HG03135 (cell line): Measurements from ENCODE around the gene SLC24A4.

Experiments
- ATAC-seq: cut with Tn5 transposase; IDR thresholded peaks from one replicate; pipeline ENCODE4 v1.9.1; 2021; ENCODE audit warnings: mild to moderate bottlenecking, moderate library complexity; ENCODE audit not compliant: unreplicated experiment

Gene SLC24A4

DNA sequence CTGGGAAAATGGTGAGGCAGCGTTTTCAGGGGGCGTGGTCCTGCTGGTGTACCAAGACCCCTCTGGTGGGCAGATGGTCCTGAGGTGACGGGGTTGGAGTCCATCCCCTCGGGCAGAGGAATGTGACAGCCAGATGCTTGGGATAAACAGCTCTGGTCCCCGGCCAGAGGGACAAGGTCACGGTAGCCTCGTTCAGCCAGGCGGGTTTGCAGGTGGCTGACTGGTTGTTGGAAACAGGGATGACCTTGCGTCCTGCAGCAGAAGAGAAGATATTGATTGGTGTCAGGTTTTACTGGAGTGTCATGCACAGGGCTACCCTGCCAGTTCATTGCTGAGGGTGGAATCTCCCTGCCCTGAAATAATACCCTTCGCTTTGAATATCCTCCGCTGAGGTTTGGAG, 43.3 kb downstream of the SLC24A4 start:
- ATAC-seq, result no peak

DNA sequence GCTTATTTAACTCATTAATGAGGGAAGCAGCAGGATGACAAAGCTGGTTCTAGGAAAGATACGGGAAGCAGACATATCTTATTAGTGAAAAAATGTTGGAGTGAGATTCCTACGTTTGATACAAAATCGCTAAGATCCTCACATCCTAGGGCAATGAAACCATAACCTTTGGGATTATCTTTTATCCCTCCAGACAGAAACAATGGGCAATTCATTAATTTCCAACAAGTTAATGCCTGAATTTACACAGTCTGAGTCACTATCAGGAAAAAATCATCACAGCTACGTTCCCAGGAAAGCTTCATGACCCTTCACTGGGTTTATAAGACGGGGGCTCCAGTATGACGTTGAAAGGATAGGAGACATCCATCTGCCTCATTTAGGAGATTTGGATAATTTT, 45.0 kb downstream of the SLC24A4 start:
- ATAC-seq, result no peak

GRCh38 chr14:92369097-92369496, 46.1 kb downstream of the SLC24A4 start:
- no peak for ATAC-seq

GRCh38 chr14:92372230-92372629, 49.3 kb downstream of the SLC24A4 start:
- ATAC-seq, result no peak

DNA sequence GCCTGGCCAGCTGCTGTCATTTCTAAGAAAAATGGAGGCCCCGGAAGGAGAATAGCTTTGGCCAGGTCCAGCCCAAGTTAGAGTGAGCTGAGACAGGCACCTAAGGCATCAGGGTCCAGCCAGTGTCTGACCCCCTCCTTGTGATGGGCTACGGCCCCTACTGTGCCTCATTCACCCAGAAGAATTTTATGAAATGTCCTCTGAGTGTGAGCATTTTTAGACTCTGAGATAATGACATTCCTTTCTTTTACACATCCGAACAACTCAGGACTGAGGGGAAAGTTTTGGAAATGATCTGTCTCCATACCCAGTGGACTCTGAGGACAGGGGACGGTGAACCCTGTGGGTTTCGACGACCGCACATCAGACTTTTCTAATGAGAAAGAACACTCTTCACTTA, 50.4 kb downstream of the SLC24A4 start:
- ATAC-seq, result no peak

DNA sequence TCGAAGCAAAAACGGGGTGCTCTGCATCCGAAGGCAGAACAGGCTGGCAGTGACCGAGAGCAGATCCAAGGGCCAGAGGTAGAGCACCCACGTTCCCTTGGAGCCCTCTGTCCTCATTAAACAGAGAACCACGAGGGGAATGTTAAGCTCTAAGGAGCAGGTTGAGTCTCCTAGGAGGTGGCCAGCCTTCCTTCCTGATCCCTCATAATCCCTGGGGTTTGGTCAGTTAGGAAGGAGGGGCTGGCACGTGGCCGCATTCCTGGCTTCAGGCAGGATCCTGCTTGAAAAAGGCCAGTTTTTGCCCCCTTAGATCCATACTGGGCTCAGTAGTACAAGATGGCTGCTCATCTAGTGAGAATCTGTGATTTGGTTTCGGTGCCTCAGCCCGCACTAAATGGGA, 57.2 kb downstream of the SLC24A4 start:
- ATAC-seq, result no peak

GRCh38 chr14:92380582-92380981, 57.6 kb downstream of the SLC24A4 start:
- ATAC-seq, result no peak

GRCh38 chr14:92382677-92383076, 59.7 kb downstream of the SLC24A4 start:
- no peak for ATAC-seq

GRCh38 chr14:92383805-92384204, 60.8 kb downstream of the SLC24A4 start:
- no peak for ATAC-seq

GRCh38 chr14:92384461-92385133, 61.6 kb downstream of the SLC24A4 start:
- ATAC-seq, result no peak

DNA sequence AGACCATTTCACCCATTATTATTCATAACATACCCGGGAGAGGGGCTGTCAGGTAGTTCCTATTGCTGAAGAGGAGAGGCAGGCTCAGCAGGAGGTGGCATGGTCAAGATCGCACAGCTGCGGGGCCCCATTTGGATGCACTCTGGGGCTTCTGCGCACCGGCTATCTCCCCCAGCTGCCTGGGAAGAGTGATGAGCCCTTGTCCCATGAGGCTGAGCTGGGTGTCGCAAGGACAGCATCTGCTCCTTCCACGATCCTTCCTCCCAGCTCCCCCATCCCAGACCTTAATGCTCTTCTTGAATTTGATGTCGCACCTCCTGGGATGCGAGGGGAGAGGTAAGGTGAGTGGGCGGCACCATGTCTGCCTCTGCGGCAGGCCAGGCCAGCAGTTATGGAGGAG, 62.6 kb downstream of the SLC24A4 start:
- ATAC-seq, result no peak

DNA sequence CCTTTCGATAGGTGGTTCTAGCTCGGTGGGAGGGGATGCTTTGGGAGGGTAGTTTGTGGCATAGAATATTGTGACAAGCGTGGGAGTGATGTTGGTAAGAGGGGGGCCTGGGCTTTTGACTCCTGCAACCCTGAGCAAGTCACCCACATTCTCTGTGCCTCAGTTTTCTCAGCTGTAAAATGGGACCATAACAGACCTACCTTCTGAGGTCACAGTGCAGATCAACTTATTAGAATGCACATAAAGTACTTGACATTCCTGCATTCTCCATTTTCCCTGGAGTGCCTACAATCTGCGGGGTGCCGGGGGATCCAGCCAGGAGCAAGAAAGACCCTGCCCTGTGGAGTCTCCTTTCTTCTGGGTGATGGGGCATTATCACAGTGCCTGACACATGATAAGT, 63.2 kb downstream of the SLC24A4 start:
- ATAC-seq, result no peak

GRCh38 chr14:92386637-92387036, 63.7 kb downstream of the SLC24A4 start:
- ATAC-seq, result no peak

GRCh38 chr14:92387578-92387977, 64.6 kb downstream of the SLC24A4 start:
- no peak for ATAC-seq

- ATAC-seq, result no peak
Observed at GRCh38 chr14:92389598-92390158, 66.7 kb downstream of the SLC24A4 start.

DNA sequence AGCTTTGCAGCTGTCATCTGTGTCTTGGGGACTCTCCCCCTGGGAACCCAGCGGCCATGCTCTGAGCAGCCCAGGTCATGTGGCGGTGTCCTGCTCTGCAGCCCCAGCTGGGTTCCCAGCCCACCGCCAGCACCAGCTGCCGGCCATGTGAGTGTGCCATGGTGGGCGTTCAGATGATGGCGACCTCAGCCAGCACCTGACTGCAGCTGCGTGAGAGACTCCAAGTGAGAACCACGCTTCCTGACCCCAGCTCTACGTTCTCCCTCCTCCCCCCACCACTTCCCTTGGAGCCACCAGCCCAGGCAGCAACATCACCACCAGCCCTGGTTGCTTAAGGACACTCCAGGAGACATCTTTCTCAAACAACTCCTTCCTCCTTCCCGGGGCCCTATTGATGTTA, 68.8 kb downstream of the SLC24A4 start:
- ATAC-seq, result no peak

GRCh38 chr14:92392711-92393110, 69.7 kb downstream of the SLC24A4 start:
- no peak for ATAC-seq

DNA sequence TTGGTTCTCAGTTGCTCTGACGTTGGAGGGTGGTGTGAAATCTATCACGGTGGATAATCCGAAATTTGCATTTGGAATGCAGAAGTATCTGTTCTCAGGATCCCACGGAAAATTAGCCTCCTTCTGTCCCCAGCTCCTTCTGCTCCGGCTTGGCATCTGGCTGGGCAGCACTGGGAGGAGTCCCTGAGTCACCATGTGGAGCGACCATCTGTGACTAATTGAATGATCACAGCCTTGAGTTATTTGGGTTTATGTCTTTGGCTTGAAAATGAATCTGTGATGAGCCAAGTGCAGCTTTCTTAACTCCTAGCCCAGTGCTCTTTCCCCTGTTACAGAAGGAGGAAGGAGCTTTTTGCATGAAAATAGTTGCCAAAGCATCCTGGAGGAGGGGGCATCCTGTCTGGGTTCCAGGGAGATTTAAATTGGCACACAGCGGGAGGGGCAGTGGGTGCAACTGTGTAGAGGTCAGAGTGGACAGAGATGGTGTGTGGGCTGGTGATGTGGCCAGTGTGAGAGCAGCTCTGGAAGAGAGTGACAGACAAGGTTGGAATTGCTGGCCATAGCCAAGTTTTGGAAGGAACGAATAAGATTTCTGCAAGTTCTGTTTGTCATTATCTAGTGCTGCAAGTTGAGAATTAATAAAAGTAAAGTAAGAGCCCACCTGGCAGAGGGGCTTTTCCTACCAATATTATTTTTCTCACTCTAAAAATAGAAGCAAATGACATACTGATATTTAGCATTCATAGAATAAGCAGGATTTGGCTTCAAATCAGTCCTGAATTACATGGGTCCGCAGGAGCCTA, 74.4 kb downstream of the SLC24A4 start:
- no peak for ATAC-seq

DNA sequence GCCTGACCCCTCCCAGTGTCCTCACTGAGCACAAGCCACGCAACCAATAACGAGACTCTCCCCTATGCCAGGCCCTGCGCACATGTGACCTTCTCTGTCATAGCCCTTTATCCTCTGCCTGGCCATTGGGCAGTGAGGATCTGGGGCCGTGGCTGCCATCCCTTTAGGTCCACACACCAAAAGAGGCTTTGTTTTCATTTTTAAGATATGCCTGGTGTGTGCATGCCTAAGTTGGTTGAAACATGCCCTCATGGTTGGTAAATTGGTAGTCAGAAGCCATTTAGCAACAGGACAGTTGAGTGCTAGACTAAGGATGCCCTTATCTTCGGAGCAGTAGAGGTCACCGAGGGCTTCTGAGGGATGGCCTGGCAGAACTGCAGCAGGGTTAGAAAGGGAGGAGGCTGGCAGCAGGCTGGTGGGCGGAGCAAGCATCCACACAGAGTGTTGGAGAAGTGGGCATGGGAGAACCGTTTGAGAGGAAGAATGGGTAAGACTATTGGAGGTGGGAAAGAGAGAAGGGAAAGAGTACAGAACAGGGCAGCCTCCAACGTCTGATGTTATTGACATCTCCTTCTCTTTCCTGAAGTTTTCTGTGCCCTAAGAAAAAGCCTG, 75.1 kb downstream of the SLC24A4 start:
- ATAC-seq, result no peak

GRCh38 chr14:92398888-92399636, 76.1 kb downstream of the SLC24A4 start:
- no peak for ATAC-seq
